HCT116 (cell line): ENCODE data around the gene GPANK1. TPM values are rescaled to one million over a fixed set of nuclear protein-coding genes. Genes with fewer than 3 reads are reported as not detected.

ENCODE experiments used
- ATAC-seq: fragments of 200-7000 bp; cut with Tn5 transposase; 2 replicates; pipeline ENCODE4 v1.9.1; 2020; ENCODE audit warnings: mild to moderate bottlenecking, moderate library complexity
- BruUV-seq: library from RNA; stranded (reverse); fragments of 400-500 nt; replicated peaks from 2 replicates; lab custom pipeline; 2021; lab: Mats Ljungman, UMichigan
- CTCF ChIA-PET: fragments of 300-600 bp; sonication (Branson Sonifier 250); formaldehyde crosslinking; loops from one replicate; lab custom pipeline; 2021; ENCODE audit warnings: antibody characterized with exemption; lab: Charles Lee
- POLR2A ChIA-PET: fragments of 300-600, 350-600 bp; sonication (Branson Sonifier 250); formaldehyde crosslinking; loops from one replicate; lab custom pipeline; 2021; ENCODE audit warnings: antibody characterized with exemption; lab: Charles Lee
- RAD21 ChIA-PET, 2 experiments: fragments of 300-600 bp; sonication (Branson Sonifier 250); formaldehyde crosslinking; loops; one replicate each; lab custom pipeline; 2023; ENCODE audit warnings: low total read pairs in 2 of 2; ENCODE audit not compliant: uncharacterized antibody in 2 of 2, unreplicated experiment in 2 of 2, low non-redundant PET in 1 of 2; lab: Charles Lee
- DNase-seq: peaks from one replicate; pipeline ENCODE4 v3.0.0-alpha.2; 2010; ENCODE audit warnings: low read depth, low spot score
- H2AFZ ChIP-seq: fragments of 200-600 bp; shearing (Covaris generic), sonication (generic); 2 replicates; pipeline ENCODE4 v1.6.1; 2017; ENCODE audit warnings: low read depth, mixed run types, mixed read lengths, antibody characterized with exemption, low read length; ENCODE audit not compliant: poor library complexity, severe bottlenecking
- H3K27ac ChIP-seq: 2 replicates; pipeline ENCODE4 v1.5.1; 2012; ENCODE audit warnings: low read depth, low read length
- H3K27me3 ChIP-seq: fragments of 200-600 bp; sonication (generic); 2 replicates; pipeline ENCODE4 v1.6.1; 2016; ENCODE audit warnings: mixed run types, low read length, mixed read lengths; ENCODE audit not compliant: insufficient read depth
- H3K36me3 ChIP-seq, 2 experiments: fragments of 200-500 bp in 1 of 2; fragments of 200-600 bp in 1 of 2; sonication (Bioruptor generic) in 1 of 2; sonication (generic) in 1 of 2; 2 replicates each; pipeline versions ENCODE4 v1.5.1 to v1.6.1; 2014 to 2016; ENCODE audit warnings: low read length in 2 of 2, inconsistent platforms in 1 of 2, mixed read lengths in 1 of 2, mixed run types in 1 of 2; ENCODE audit not compliant: insufficient read depth in 2 of 2, control insufficient read depth in 1 of 2
- H3K4me1 ChIP-seq, 2 experiments: fragments of 200-600 bp in 1 of 2; sonication (generic) in 1 of 2; 2 replicates each; pipeline versions ENCODE4 v1.5.1 to v1.6.1; 2012 to 2017; ENCODE audit warnings: low read length in 2 of 2, inconsistent platforms in 1 of 2, mild to moderate bottlenecking in 1 of 2, mixed read lengths in 1 of 2, mixed run types in 1 of 2, moderate library complexity in 1 of 2; ENCODE audit not compliant: insufficient read depth in 2 of 2, control insufficient read depth in 1 of 2
- H3K4me2 ChIP-seq: fragments of 200-600 bp; sonication (generic); 2 replicates; pipeline ENCODE4 v1.6.1; 2017; ENCODE audit warnings: mixed run types, low read length, mixed read lengths
- H3K4me3 ChIP-seq, 2 experiments: fragments of 200-600 bp in 1 of 2; sonication (generic) in 1 of 2; replicated peaks in 1 of 2; 2 replicates each; pipeline ENCODE4 v1.5.1; 2011 to 2016; ENCODE audit warnings: low read length in 2 of 2, control low read depth in 1 of 2, low read depth in 1 of 2, mild to moderate bottlenecking in 1 of 2, mixed read lengths in 1 of 2, mixed run types in 1 of 2
- H3K79me2 ChIP-seq: fragments of 200-600 bp; sonication (generic); 2 replicates; pipeline ENCODE4 v1.6.1; 2017; ENCODE audit warnings: mild to moderate bottlenecking, mixed run types, low read length, moderate library complexity, mixed read lengths; ENCODE audit not compliant: insufficient read depth
- H3K9ac ChIP-seq: fragments of 200-600 bp; sonication (generic); 2 replicates; pipeline ENCODE4 v1.6.1; 2016; ENCODE audit warnings: low read length, mixed read lengths
- H3K9me2 ChIP-seq: fragments of 200-600 bp; sonication (generic), shearing (Covaris generic); 2 replicates; pipeline ENCODE4 v1.6.1; 2017; ENCODE audit warnings: mixed run types, mild to moderate bottlenecking, moderate library complexity; ENCODE audit not compliant: insufficient read depth
- H3K9me3 ChIP-seq, 2 experiments: fragments of 200-500 bp in 1 of 2; fragments of 200-600 bp in 1 of 2; sonication (Bioruptor generic) in 1 of 2; sonication (generic) in 1 of 2; 2 replicates each; pipeline ENCODE4 v1.6.1; 2014 to 2017; ENCODE audit warnings: low read length in 2 of 2, mixed read lengths in 2 of 2, inconsistent platforms in 1 of 2, low read depth in 1 of 2, mild to moderate bottlenecking in 1 of 2, mixed run types in 1 of 2, moderate library complexity in 1 of 2; ENCODE audit not compliant: control insufficient read depth in 1 of 2, insufficient read depth in 1 of 2
- H4K20me1 ChIP-seq: fragments of 200-600 bp; sonication (generic), shearing (Covaris generic); 2 replicates; pipeline ENCODE4 v1.6.1; 2017; ENCODE audit warnings: mixed run types, mild to moderate bottlenecking, moderate library complexity; ENCODE audit not compliant: insufficient read depth
- CEBPB ChIP-seq: IDR thresholded peaks from 2 replicates; pipeline ENCODE4 v1.6.1; 2012; ENCODE audit warnings: low read depth
- EGR1 ChIP-seq: IDR thresholded peaks from 2 replicates; pipeline ENCODE4 v1.6.1; 2012; ENCODE audit warnings: low read depth
- ELF1 ChIP-seq: IDR thresholded peaks from 2 replicates; pipeline ENCODE4 v1.6.1; 2012; ENCODE audit warnings: low read depth, borderline replicate concordance
- EZH2 ChIP-seq: fragments of 200-600 bp; sonication (generic); IDR thresholded peaks from 2 replicates; pipeline ENCODE4 v1.6.1; 2017; ENCODE audit warnings: antibody characterized with exemption, mixed run types
- EZH2phosphoT487 ChIP-seq: fragments of 200-600 bp; IDR thresholded peaks from 2 replicates; pipeline ENCODE4 v1.6.1; 2018; ENCODE audit warnings: antibody characterized with exemption, borderline replicate concordance
- JUND ChIP-seq: IDR thresholded peaks from 2 replicates; pipeline ENCODE4 v1.6.1; 2012
- RAD21 ChIP-seq: IDR thresholded peaks from 2 replicates; pipeline ENCODE4 v1.6.1; 2012; ENCODE audit warnings: low read depth, mild to moderate bottlenecking
- SIN3A ChIP-seq: IDR thresholded peaks from 2 replicates; pipeline ENCODE4 v1.6.1; 2012; ENCODE audit warnings: low read depth
- SP1 ChIP-seq: IDR thresholded peaks from 2 replicates; pipeline ENCODE4 v1.6.1; 2012; ENCODE audit warnings: low read depth
- SRF ChIP-seq: IDR thresholded peaks from 2 replicates; pipeline ENCODE4 v1.6.1; 2012; ENCODE audit warnings: low read depth
- YY1 ChIP-seq: IDR thresholded peaks from 2 replicates; pipeline ENCODE4 v1.6.1; 2011; ENCODE audit warnings: low read length, low read depth, moderate library complexity, mild to moderate bottlenecking; ENCODE audit not compliant: insufficient replicate concordance; ENCODE audit errors: extremely low read depth
- ZBTB33 ChIP-seq: IDR thresholded peaks from 2 replicates; pipeline ENCODE4 v1.6.1; 2011; ENCODE audit warnings: mild to moderate bottlenecking, low read length, moderate library complexity; ENCODE audit not compliant: insufficient replicate concordance; ENCODE audit errors: extremely low read depth
- ZFX ChIP-seq: fragments of 450-650 bp; IDR thresholded peaks from 2 replicates; pipeline ENCODE4 v1.6.1; 2017
- ZNF274 ChIP-seq: fragments of 200-500 bp; sonication (Bioruptor generic); IDR thresholded peaks from 2 replicates; pipeline ENCODE4 v1.6.1; 2014; ENCODE audit warnings: mild to moderate bottlenecking, low read depth, low read length, inconsistent platforms
- intact Hi-C: fragments of 100-400 bp; cut with micrococcal nuclease; formaldehyde crosslinking; loops from 2 replicates; pipeline ENCODE4 v1.10.0; 2022
- total RNA-seq: library from RNA; stranded (reverse); gene quantifications from one replicate; pipeline ENCODE4 v1.2.1, GENCODE V29; 2021; ENCODE audit not compliant: unreplicated experiment
- TF ChIP-seq, protein P1 (sequence below): IDR thresholded peaks from 2 replicates; pipeline ENCODE4 v1.6.1; 2012; ENCODE audit warnings: low read depth
- TF ChIP-seq, protein P2 (sequence below): IDR thresholded peaks from 2 replicates; pipeline ENCODE4 v1.6.1; 2012
- TF ChIP-seq, protein P3 (sequence below): IDR thresholded peaks from 2 replicates; pipeline ENCODE4 v1.6.1; 2012

GPANK1 gene
- total RNA-seq, 1 experiment from 2014 or later = 14.8 TPM

DNA sequence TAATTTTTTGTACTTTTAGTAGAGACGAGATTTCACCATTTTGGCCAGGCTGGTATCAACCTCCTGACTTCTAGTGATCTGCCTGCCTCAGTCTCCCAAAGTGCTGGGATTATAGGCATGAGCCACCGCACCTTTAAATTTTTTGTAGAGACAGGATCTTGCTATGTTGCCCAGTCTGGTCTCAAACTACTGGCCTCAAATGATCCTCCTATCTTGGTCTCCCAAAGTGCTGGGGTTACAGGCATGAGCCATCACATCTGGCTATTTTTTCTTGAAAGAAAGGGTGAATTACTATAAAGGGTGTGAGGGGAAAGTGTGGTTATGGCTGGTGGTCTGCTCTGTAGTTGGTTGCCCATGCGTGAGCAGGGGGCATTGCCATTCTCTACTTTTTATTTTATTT is 43.4 kb upstream of the GPANK1 start:
- BruUV-seq = no TSS peak
- H3K9me3 ChIP-seq = no peaks in the 10 kb centered on the region
- no peak overlapping the region for H3K4me2 ChIP-seq
- H3K36me3 ChIP-seq = no peaks in the 10 kb centered on the region
- no peaks in the 10 kb centered on the region for H3K9me2 ChIP-seq
- no peaks in the 10 kb centered on the region for H3K27me3 ChIP-seq
- no peak overlapping the region for H3K4me3 ChIP-seq
- H3K27ac ChIP-seq = no peak overlapping the region
- ATAC-seq (no peak), DNase-seq (no peak)
- no peaks in the 10 kb centered on the region for H3K79me2 ChIP-seq
- intact Hi-C loops = no loop called here
- H4K20me1 ChIP-seq = no peaks in the 10 kb centered on the region
- ChIA-PET CTCF (no interaction called here), RAD21 (no interaction called here), POLR2A (no interaction called here)
- no peak overlapping the region for H3K9ac ChIP-seq
- no peak overlapping the region for H2AFZ ChIP-seq
- TF ChIP-seq SP1 (no peak), SIN3A (no peak), SRF (no peak), EZH2 (no peak), JUND (no peak), CEBPB (no peak), RAD21 (no peak), ZBTB33 (no peak), EZH2phosphoT487 (no peak), ZFX (no peak), YY1 (no peak), EGR1 (no peak), ELF1 (no peak), ZNF274 (no peak)
- TF ChIP-seq, protein P1, sequence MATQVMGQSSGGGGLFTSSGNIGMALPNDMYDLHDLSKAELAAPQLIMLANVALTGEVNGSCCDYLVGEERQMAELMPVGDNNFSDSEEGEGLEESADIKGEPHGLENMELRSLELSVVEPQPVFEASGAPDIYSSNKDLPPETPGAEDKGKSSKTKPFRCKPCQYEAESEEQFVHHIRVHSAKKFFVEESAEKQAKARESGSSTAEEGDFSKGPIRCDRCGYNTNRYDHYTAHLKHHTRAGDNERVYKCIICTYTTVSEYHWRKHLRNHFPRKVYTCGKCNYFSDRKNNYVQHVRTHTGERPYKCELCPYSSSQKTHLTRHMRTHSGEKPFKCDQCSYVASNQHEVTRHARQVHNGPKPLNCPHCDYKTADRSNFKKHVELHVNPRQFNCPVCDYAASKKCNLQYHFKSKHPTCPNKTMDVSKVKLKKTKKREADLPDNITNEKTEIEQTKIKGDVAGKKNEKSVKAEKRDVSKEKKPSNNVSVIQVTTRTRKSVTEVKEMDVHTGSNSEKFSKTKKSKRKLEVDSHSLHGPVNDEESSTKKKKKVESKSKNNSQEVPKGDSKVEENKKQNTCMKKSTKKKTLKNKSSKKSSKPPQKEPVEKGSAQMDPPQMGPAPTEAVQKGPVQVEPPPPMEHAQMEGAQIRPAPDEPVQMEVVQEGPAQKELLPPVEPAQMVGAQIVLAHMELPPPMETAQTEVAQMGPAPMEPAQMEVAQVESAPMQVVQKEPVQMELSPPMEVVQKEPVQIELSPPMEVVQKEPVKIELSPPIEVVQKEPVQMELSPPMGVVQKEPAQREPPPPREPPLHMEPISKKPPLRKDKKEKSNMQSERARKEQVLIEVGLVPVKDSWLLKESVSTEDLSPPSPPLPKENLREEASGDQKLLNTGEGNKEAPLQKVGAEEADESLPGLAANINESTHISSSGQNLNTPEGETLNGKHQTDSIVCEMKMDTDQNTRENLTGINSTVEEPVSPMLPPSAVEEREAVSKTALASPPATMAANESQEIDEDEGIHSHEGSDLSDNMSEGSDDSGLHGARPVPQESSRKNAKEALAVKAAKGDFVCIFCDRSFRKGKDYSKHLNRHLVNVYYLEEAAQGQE = no peak
- TF ChIP-seq, protein P2, sequence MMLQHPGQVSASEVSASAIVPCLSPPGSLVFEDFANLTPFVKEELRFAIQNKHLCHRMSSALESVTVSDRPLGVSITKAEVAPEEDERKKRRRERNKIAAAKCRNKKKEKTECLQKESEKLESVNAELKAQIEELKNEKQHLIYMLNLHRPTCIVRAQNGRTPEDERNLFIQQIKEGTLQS = no peak
- TF ChIP-seq, protein P3, sequence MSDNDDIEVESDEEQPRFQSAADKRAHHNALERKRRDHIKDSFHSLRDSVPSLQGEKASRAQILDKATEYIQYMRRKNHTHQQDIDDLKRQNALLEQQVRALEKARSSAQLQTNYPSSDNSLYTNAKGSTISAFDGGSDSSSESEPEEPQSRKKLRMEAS = no peak
- H3K4me1 ChIP-seq = peaks cover 6 to 20% of the 10 kb centered on the region in 2 experiments; a peak in 3 of 4 replicates
